T-cell (primary cell): ENCODE data around the gene CRYBG3. TPM values are rescaled to one million over a fixed set of nuclear protein-coding genes. Genes with fewer than 3 reads are reported as not detected.

Source experiments
- ATAC-seq, 4 experiments: fragments of 200-7000 bp in 3 of 4; fragments of 150-1000 bp in 1 of 4; cut with Tn5 transposase; replicated peaks in 1 of 4; 1 replicate in 3 of 4; 2 replicates in 1 of 4; pipeline ENCODE4 v1.10.0; 2021; ENCODE audit warnings: moderate library complexity in 3 of 4, mild to moderate bottlenecking in 2 of 4, moderate number of reproducible peaks in 1 of 4
- CTCF ChIA-PET, 2 donors: fragments of 300-600 bp; sonication (Branson Sonifier 250); formaldehyde crosslinking; loops; one replicate each; lab custom pipeline; 2022; ENCODE audit warnings: antibody characterized with exemption in 2 of 2; lab: Charles Lee
- POLR2A ChIA-PET, 2 donors: fragments of 300-600 bp; sonication (Branson Sonifier 250); formaldehyde crosslinking; loops; one replicate each; lab custom pipeline; 2022; ENCODE audit warnings: antibody characterized with exemption in 2 of 2; lab: Charles Lee
- DNase-seq, 35 experiments: peaks; one replicate each; pipeline versions ENCODE4 v3.0.0 to v3.0.0-alpha.2; 2013 to 2023
- H3K27ac ChIP-seq: one replicate; pipeline ENCODE4 v1.5.1; 2013; ENCODE audit warnings: low read length
- H3K27me3 ChIP-seq, 2 experiments: replicated peaks in 1 of 2; 1 replicate in 1 of 2; 2 replicates in 1 of 2; pipeline versions ENCODE4 v1.6.1 to v1.7.0; 2013; ENCODE audit warnings: low read length in 1 of 2, mixed read lengths in 1 of 2; ENCODE audit not compliant: control insufficient read depth in 2 of 2, insufficient read depth in 2 of 2; ENCODE audit errors: extremely low read depth in 1 of 2
- H3K36me3 ChIP-seq, 2 donors: 1 replicate in 1 of 2; 2 replicates in 1 of 2; pipeline versions ENCODE4 v1.6.1 to v1.7.0; 2013; ENCODE audit warnings: low read length in 1 of 2; ENCODE audit not compliant: control insufficient read depth in 2 of 2, insufficient read depth in 1 of 2; ENCODE audit errors: extremely low read depth in 1 of 2
- H3K4me1 ChIP-seq, 2 experiments: 1 replicate in 1 of 2; 2 replicates in 1 of 2; pipeline versions ENCODE4 v1.6.1 to v1.7.0; 2013; ENCODE audit warnings: low read length in 2 of 2, mixed read lengths in 1 of 2; ENCODE audit not compliant: insufficient read depth in 2 of 2, control insufficient read depth in 1 of 2; ENCODE audit errors: extremely low read depth in 1 of 2
- H3K4me3 ChIP-seq, 2 donors: 1 replicate in 1 of 2; 2 replicates in 1 of 2; pipeline versions ENCODE4 v1.5.1 to v1.7.0; 2013; ENCODE audit warnings: mild to moderate bottlenecking in 2 of 2, low read length in 1 of 2, moderate library complexity in 1 of 2; ENCODE audit not compliant: control insufficient read depth in 1 of 2; ENCODE audit errors: extremely low read depth in 1 of 2
- H3K9me3 ChIP-seq: 2 replicates; pipeline ENCODE4 v1.7.0; 2013
- H3K27ac Mint-ChIP-seq, 2 donors: one replicate each; pipeline ENCODE4 v1.8.0; 2020 to 2021; ENCODE audit warnings: mild to moderate bottlenecking in 2 of 2, mixed read lengths in 2 of 2
- H3K27me3 Mint-ChIP-seq, 2 donors: one replicate each; pipeline ENCODE4 v1.8.0; 2021 to 2022; ENCODE audit warnings: mixed read lengths in 2 of 2
- H3K36me3 Mint-ChIP-seq: one replicate; pipeline ENCODE4 v1.8.0; 2021; ENCODE audit warnings: mixed read lengths
- H3K4me1 Mint-ChIP-seq, 3 donors: one replicate each; pipeline ENCODE4 v1.8.0; 2020 to 2022; ENCODE audit warnings: mixed read lengths in 3 of 3, mild to moderate bottlenecking in 1 of 3
- H3K4me3 Mint-ChIP-seq, 3 donors: one replicate each; pipeline ENCODE4 v1.8.0; 2020 to 2022; ENCODE audit warnings: mild to moderate bottlenecking in 3 of 3, mixed read lengths in 3 of 3, moderate library complexity in 3 of 3
- H3K9me3 Mint-ChIP-seq, 3 donors: one replicate each; pipeline ENCODE4 v1.8.0; 2020 to 2022; ENCODE audit warnings: mixed read lengths in 3 of 3
- WGBS: methylation state at CpG from one replicate; pipeline ENCODE4 v1.1.5; 2013; ENCODE audit warnings: missing lambda C conversion rate; ENCODE audit not compliant: insufficient coverage; 5-methylcytosine and 5-hydroxymethylcytosine counted together
- total RNA-seq, 35 experiments: library from RNA in 6 of 35; stranded (reverse) in 6 of 35; fragments of 120-200 nt in 1 of 35; gene quantifications; one replicate each; pipeline versions ENCODE4 v1.2.1 to v1.2.4 and lab custom pipeline; 2013 to 2026

Gene CRYBG3
- total RNA-seq, 5 donors from 2014 or later (not counting 1 experiment from before 2014, with no cell fraction given) = 3.1 to 5.8 (median 5.3) TPM

DNA sequence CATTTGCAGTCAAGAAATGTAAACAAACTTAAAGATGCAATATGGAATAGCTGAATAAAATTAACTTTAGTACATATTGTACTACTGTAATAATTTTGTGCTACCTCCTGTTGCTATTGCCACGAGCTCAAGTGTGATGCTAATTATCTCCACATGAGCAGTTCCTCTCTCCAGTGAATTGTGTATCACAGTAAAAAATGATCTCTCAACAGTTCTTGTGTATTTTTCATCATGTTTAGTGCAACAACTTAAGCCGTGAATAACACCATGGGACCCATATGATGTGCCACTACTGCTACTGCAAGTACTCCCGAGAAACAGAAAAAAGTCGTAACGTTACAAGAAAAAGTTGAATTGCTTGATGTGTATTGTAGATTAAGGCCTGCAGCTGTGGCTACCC, 138.1 kb downstream of the CRYBG3 start:
- no peaks in the 10 kb centered on the region for H3K27me3 Mint-ChIP-seq
- CTCF ChIA-PET = interaction anchor here in 1 of 2 donors (0.6 kb wide), 1 partner anchor 9 kb away, joined by 3 read pairs; no protein-coding TSS in a partner anchor
- H3K4me1 Mint-ChIP-seq = peaks cover 27 to 30% (median 30%) of the 10 kb centered on the region in 3 donors
- no peak overlapping the region for H3K4me3 Mint-ChIP-seq
- ATAC-seq = no peak
- no peak overlapping the region for H3K27ac ChIP-seq
- POLR2A ChIA-PET = no interaction called here
- no peaks in the 10 kb centered on the region for H3K9me3 Mint-ChIP-seq
- no peaks in the 10 kb centered on the region for H3K9me3 ChIP-seq
- no peak overlapping the region for H3K4me3 ChIP-seq
- H3K4me1 ChIP-seq = peaks cover 0 to 2% of the 10 kb centered on the region in 2 experiments
- H3K27me3 ChIP-seq = no peaks in the 10 kb centered on the region
- no peak for DNase-seq
- peaks cover 64% of the 10 kb centered on the region for H3K36me3 Mint-ChIP-seq
- no peak overlapping the region for H3K27ac Mint-ChIP-seq
- 100% methylated on average over 2 of the region's 5 CpGs for WGBS
- H3K36me3 ChIP-seq = peaks cover 5 to 62% of the 10 kb centered on the region in 2 donors

DNA sequence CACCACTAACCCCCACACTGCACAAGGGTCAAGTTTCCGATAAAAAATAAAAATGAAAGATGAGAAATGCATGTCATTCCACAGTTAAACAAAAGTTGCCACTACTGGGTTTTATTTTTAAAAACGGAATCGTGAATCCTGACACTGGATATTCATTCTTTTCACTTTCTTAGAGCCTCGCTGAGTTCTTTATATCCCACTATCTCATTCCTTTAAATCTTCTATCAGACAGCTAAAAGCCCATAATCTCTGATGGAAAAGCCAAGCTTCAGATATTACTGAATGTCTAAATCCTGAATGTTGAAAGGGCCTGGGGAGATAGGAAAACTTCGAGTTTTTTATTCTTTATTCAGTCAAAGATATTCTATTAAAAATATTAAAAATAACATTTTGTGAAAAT, 138.7 kb downstream of the CRYBG3 start:
- Histone ChIP-seq H3K27ac (no peak overlapping the region), H3K4me3 (no peak overlapping the region), H3K4me1 (peaks cover 0 to 2% of the 10 kb centered on the region in 2 experiments), H3K36me3 (peaks cover 5 to 60% of the 10 kb centered on the region in 2 donors), H3K9me3 (no peaks in the 10 kb centered on the region), H3K27me3 (no peaks in the 10 kb centered on the region)
- Mint-ChIP-seq H3K4me1 (peaks cover 30 to 35% (median 33%) of the 10 kb centered on the region in 3 donors), H3K9me3 (no peaks in the 10 kb centered on the region), H3K36me3 (peaks cover 61% of the 10 kb centered on the region), H3K4me3 (no peak overlapping the region), H3K27me3 (no peaks in the 10 kb centered on the region), H3K27ac (no peak overlapping the region)
- ChIA-PET POLR2A (no interaction called here), CTCF (interaction anchor here in 1 of 2 donors (1.1 kb wide), 1 partner anchor 168 kb away, joined by 3 read pairs; no protein-coding TSS in a partner anchor)
- no CpG with 5 or more reads among the region's 5 CpGs for WGBS
- ATAC-seq = no peak
- no peak for DNase-seq

DNA sequence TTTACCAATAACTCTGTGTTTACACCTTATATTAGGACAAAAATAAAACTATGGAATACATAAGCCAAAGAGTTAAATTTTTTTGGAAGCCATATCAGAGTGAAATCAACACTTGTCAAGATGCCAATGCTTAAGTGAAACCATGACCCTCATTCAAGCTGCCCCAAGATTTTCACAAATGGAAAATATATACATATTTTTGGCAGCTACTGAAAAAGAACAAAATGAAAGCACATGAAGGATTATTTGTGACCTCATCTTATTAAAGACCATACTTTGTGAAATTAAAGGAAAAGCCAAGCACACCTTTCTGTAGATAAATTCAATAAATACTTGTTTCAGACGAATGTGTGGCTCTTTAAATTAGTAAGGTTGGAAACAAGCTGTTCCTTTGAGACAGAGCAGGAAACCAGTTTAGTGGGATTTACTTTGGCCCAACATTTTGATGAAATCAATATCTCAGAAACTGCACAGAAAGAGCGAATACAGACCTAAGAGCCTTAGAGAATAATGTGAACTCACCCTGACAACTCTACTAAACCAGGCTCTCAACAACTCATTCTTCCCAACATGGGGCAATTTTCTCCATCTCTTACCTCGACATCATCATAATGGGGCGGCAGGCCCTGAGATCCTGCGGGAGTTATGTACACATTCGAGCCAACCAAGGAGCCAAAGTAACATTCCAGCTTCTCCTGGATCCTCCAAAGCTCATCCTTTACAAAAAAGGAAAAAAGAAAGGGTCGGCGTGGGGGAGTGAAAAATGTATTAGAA, 139.4 kb downstream of the CRYBG3 start:
- H3K27ac Mint-ChIP-seq = no peak overlapping the region
- POLR2A ChIA-PET = interaction anchor here in 1 of 2 donors (0.6 kb wide), 1 partner anchor 40 kb away, joined by 4 read pairs; no protein-coding TSS in a partner anchor

DNA sequence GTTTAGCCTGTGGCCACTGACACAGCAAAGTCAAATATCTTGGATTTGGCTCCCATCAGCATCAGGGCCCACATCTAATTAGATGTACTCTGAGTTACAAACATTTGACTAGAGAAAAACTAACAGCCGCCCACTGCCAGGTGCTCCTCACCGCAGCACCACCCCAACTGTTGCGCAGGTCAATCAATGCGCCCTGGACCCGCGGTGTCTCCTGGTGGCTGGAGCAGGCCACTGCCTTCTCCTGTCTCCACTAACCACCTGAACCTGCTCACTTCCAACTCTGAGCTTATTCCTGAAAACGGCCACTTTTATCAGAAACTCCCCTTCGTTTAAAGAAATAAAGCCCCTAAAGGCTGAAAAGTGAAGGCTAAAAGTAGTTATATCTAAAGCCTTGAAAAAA, 146.2 kb downstream of the CRYBG3 start:
- Mint-ChIP-seq H3K27me3 (no peaks in the 10 kb centered on the region), H3K27ac (no peak overlapping the region), H3K4me3 (peak overlapping the region in 1 of 3 donors; percentile 0), H3K9me3 (no peaks in the 10 kb centered on the region), H3K36me3 (peaks cover 31% of the 10 kb centered on the region), H3K4me1 (peaks cover 79 to 86% (median 85%) of the 10 kb centered on the region in 3 donors)
- Histone ChIP-seq H3K4me1 (peaks cover 9 to 21% of the 10 kb centered on the region in 2 experiments), H3K27ac (no peak overlapping the region), H3K4me3 (no peak overlapping the region), H3K36me3 (peaks cover 0 to 18% of the 10 kb centered on the region in 2 donors), H3K9me3 (no peaks in the 10 kb centered on the region), H3K27me3 (no peaks in the 10 kb centered on the region)
- ChIA-PET POLR2A (no interaction called here), CTCF (interaction anchor here in 1 of 2 donors (1.0 kb wide), 1 partner anchor 630 kb away, joined by 3 read pairs; no protein-coding TSS in a partner anchor)
- ATAC-seq (no peak), DNase-seq (no peak)
- WGBS = 97% methylated on average over 5 of the region's 8 CpGs

More for the DNA sequence above, 139.4 kb downstream of the CRYBG3 start:
- Histone ChIP-seq H3K36me3 (peaks cover 5 to 65% of the 10 kb centered on the region in 2 donors), H3K27me3 (no peaks in the 10 kb centered on the region), H3K27ac (no peak overlapping the region), H3K4me3 (no peak overlapping the region), H3K4me1 (peaks cover 0 to 2% of the 10 kb centered on the region in 2 experiments), H3K9me3 (no peaks in the 10 kb centered on the region)
- CTCF ChIA-PET = interaction anchor here in 1 of 2 donors (1.1 kb wide), 1 partner anchor 169 kb away, joined by 3 read pairs; no protein-coding TSS in a partner anchor
- peaks cover 36 to 41% (median 39%) of the 10 kb centered on the region in 3 donors for H3K4me1 Mint-ChIP-seq
- DNase-seq = no peak
- no peak overlapping the region for H3K4me3 Mint-ChIP-seq
- ATAC-seq = no peak
- no peaks in the 10 kb centered on the region for H3K27me3 Mint-ChIP-seq
- WGBS = no CpG with 5 or more reads among the region's 8 CpGs
- peaks cover 61% of the 10 kb centered on the region for H3K36me3 Mint-ChIP-seq
- H3K9me3 Mint-ChIP-seq = no peaks in the 10 kb centered on the region

DNA sequence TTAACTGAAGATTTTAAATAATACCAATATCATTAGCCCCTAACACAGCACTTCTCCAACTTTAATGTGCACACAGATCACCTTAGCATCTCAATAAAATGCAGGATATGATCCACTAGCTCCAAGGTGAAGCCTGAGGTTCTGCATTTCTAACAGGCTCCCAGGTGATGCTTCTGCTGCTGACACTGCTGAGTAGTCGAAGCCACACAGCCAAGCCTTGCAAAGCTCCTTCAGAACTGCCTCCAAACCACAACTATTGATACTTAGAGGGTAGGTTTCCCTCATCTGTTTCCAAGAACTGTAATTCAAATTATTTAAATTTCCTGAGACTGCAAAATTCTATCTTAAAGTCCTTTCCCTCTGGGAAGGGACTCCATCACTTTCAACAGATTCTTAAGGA, 146.6 kb downstream of the CRYBG3 start:
- ATAC-seq (no peak), DNase-seq (no peak)
- Mint-ChIP-seq H3K4me1 (peaks cover 82 to 88% (median 88%) of the 10 kb centered on the region in 3 donors), H3K4me3 (peak overlapping the region in 1 of 3 donors; percentile 0), H3K36me3 (peaks cover 31% of the 10 kb centered on the region), H3K27ac (no peak overlapping the region), H3K27me3 (no peaks in the 10 kb centered on the region), H3K9me3 (no peaks in the 10 kb centered on the region)
- no peak overlapping the region for H3K4me3 ChIP-seq
- ChIA-PET POLR2A (no interaction called here), CTCF (interaction anchor here in 1 of 2 donors (1.0 kb wide), 1 partner anchor 629 kb away, joined by 3 read pairs; no protein-coding TSS in a partner anchor)
- WGBS = no CpG with 5 or more reads among the region's 1 CpG
- peaks cover 0 to 18% of the 10 kb centered on the region in 2 donors for H3K36me3 ChIP-seq
- H3K4me1 ChIP-seq = peaks cover 9 to 23% of the 10 kb centered on the region in 2 experiments
- no peaks in the 10 kb centered on the region for H3K9me3 ChIP-seq
- no peaks in the 10 kb centered on the region for H3K27me3 ChIP-seq
- H3K27ac ChIP-seq = no peak overlapping the region

DNA sequence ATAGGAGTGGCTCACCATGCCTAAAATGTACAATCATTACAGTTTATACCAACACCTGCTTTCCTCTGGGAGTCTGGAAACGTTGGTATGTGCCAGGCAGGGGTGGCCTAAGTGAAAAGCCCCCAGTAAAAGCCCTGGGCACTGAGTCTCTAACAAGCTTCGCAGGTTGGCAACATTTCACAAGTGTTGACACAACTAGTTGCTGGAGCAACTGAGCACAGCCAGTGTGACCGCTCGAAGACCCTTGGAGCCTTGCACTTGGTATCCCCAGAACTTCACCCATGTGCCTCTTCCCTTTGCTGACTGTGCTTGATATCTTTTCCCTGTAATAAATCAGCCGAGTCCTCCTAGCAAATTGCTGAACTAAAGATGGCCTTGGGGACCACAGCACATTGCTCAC, 147.7 kb downstream of the CRYBG3 start:
- POLR2A ChIA-PET = no interaction called here
- Mint-ChIP-seq H3K27ac (no peak overlapping the region), H3K4me3 (peak overlapping the region in 1 of 3 donors; percentile 80)

More for the DNA sequence above, 147.7 kb downstream of the CRYBG3 start:
- no peak overlapping the region for H3K4me3 ChIP-seq
- ATAC-seq = no peak
- H3K36me3 ChIP-seq = peaks cover 0 to 14% of the 10 kb centered on the region in 2 donors
- no peak overlapping the region for H3K27ac ChIP-seq
- no peaks in the 10 kb centered on the region for H3K27me3 Mint-ChIP-seq
- H3K9me3 ChIP-seq = no peaks in the 10 kb centered on the region
- no peaks in the 10 kb centered on the region for H3K27me3 ChIP-seq
- no peaks in the 10 kb centered on the region for H3K9me3 Mint-ChIP-seq
- peaks cover 76 to 83% (median 80%) of the 10 kb centered on the region in 3 donors for H3K4me1 Mint-ChIP-seq
- no peak for DNase-seq
- 90% methylated on average over 4 of the region's 5 CpGs for WGBS
- H3K4me1 ChIP-seq = peaks cover 9 to 21% of the 10 kb centered on the region in 2 experiments
- CTCF ChIA-PET = interaction anchor here in 1 of 2 donors (0.8 kb wide), 1 partner anchor 52 kb away, joined by 4 read pairs; no protein-coding TSS in a partner anchor
- H3K36me3 Mint-ChIP-seq = peaks cover 22% of the 10 kb centered on the region
